Measurements from ENCODE around the gene PTPRN.

DNA sequence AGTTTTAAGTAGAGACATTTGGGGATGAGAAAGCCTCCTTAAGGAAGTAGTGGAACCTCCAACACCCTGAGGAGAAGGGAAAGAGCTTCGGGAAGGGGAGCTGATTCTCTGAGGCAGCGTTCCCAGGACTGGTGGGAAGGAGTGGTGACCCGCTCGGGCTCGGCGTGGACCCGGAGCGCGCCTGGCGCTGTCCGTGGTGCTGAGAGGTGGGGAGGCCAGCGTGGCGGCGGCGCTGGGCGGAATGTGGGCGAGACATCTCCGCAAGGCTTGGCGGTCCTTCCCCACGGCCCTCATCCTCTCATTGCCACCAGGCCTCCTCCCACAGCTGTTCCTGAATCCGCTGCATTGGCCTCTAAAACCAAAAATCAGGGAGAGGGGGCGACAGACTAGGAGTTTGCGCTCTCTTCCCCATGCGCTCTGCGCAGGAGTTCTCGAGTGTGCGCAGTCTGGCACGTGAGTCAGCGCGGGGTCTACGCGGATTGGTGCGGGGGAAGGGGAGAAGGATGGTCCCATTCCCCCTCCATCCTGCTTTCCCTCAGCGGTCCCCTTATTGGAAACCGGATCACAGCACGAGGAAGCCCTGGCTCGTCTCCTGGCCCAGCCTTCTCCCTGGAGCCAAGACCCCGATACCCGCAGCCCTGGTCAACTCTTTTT is 22.5 kb upstream of the PTPRN start:
- TF ChIP-seq, protein P1, sequence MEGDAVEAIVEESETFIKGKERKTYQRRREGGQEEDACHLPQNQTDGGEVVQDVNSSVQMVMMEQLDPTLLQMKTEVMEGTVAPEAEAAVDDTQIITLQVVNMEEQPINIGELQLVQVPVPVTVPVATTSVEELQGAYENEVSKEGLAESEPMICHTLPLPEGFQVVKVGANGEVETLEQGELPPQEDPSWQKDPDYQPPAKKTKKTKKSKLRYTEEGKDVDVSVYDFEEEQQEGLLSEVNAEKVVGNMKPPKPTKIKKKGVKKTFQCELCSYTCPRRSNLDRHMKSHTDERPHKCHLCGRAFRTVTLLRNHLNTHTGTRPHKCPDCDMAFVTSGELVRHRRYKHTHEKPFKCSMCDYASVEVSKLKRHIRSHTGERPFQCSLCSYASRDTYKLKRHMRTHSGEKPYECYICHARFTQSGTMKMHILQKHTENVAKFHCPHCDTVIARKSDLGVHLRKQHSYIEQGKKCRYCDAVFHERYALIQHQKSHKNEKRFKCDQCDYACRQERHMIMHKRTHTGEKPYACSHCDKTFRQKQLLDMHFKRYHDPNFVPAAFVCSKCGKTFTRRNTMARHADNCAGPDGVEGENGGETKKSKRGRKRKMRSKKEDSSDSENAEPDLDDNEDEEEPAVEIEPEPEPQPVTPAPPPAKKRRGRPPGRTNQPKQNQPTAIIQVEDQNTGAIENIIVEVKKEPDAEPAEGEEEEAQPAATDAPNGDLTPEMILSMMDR (IDR thresholded peaks at IDR 0.05; ENCODE audit: insufficient read depth, low read length, poor library complexity, severe bottlenecking) = no peak
- TF ChIP-seq EZH2phosphoT487 (conservative IDR thresholded peaks at IDR 0.05; ENCODE audit: low read length) = no peak
